Gastrocnemius medialis (tissue), 4 donors: Measurements from ENCODE around the gene RC3H1. TPM values are rescaled to one million over a fixed set of nuclear protein-coding genes. Genes with fewer than 3 reads are reported as not detected.
A peak's percentile ranks its signal among the peaks of the same experiment; 100 is the strongest.
"Not testable (repeated sequence)": the region's sequence is repeated elsewhere in the genome, so short reads cannot be mapped to it uniquely, and the experiment has no call there.

Source experiments
- ATAC-seq, 2 donors: fragments of 150-250 bp; one replicate each; pipeline ENCODE4 v1.9.1; 2016
- DNase-seq, 2 donors: peaks; one replicate each; pipeline ENCODE4 v3.0.0-alpha.2; 2019
- H3K27ac ChIP-seq, 4 donors: fragments of 200-600 bp; sonication (generic); 1 replicate in 1 of 4; 2 replicates in 3 of 4; pipeline ENCODE4 v1.5.1; 2016 to 2018; ENCODE audit warnings: mild to moderate bottlenecking in 2 of 4, moderate library complexity in 1 of 4
- H3K27me3 ChIP-seq, 3 donors: fragments of 200-600 bp; sonication (generic) in 2 of 3; 1 replicate in 1 of 3; 2 replicates in 2 of 3; pipeline versions ENCODE4 v1.5.1 to v1.6.0; 2016 to 2019; ENCODE audit warnings: mild to moderate bottlenecking in 1 of 3, moderate library complexity in 1 of 3
- H3K36me3 ChIP-seq, 2 donors: fragments of 200-600 bp; sonication (generic) in 1 of 2; one replicate each; pipeline ENCODE4 v1.5.1; 2017 to 2018
- H3K4me1 ChIP-seq, 2 donors: fragments of 200-600 bp; sonication (generic) in 1 of 2; one replicate each; pipeline ENCODE4 v1.5.1; 2016 to 2017; ENCODE audit warnings: mild to moderate bottlenecking in 2 of 2
- H3K4me3 ChIP-seq, 4 donors: fragments of 200-600 bp; sonication (generic) in 3 of 4; 1 replicate in 1 of 4; 2 replicates in 3 of 4; pipeline ENCODE4 v1.5.1; 2016 to 2019; ENCODE audit warnings: mild to moderate bottlenecking in 2 of 4
- H3K9me3 ChIP-seq, 3 donors: fragments of 200-600 bp; sonication (generic) in 2 of 3; 1 replicate in 1 of 3; 2 replicates in 2 of 3; pipeline ENCODE4 v1.5.1; 2016 to 2019
- POLR2A ChIP-seq, 2 donors: fragments of 450-650 bp; IDR thresholded peaks; one replicate each; pipeline ENCODE4 v1.6.1; 2017; ENCODE audit warnings: antibody characterized with exemption in 2 of 2, mild to moderate bottlenecking in 2 of 2, moderate library complexity in 2 of 2
- in situ Hi-C, 4 donors: fragments of 200-750 bp; cut with MboI; loops; one replicate each; pipeline versions ENCODE4 v1.15.0 to v1.8.0; 2017; ENCODE audit warnings: low sequenced_read_pairs in 4 of 4
- intact Hi-C: fragments of 100-400 bp; cut with DNase I; formaldehyde crosslinking; loops from one replicate; pipeline ENCODE4 v1.15.1; 2023; ENCODE audit warnings: low total_unique reads
- total RNA-seq, 4 donors: library from RNA; depleted of rRNA; stranded (reverse); fragments of >200 nt; gene quantifications; one replicate each; pipeline versions ENCODE4 v1.1.0 to v1.2.3, GENCODE V29; 2016
- TF ChIP-seq, protein P1 (sequence below), 5 experiments: fragments of 450-650 bp in 3 of 5; fragments of 200-600 bp in 2 of 5; sonication (generic) in 2 of 5; IDR thresholded peaks in 4 of 5; conservative IDR thresholded peaks in 1 of 5; 1 replicate in 4 of 5; 2 replicates in 1 of 5; pipeline ENCODE4 v1.5.1; 2016 to 2019; ENCODE audit warnings: antibody characterized with exemption in 5 of 5, mild to moderate bottlenecking in 3 of 5, moderate library complexity in 3 of 5

Gene RC3H1
- total RNA-seq, 4 donors from 2014 or later = 17.6 to 88.9 (median 37.8) TPM

DNA sequence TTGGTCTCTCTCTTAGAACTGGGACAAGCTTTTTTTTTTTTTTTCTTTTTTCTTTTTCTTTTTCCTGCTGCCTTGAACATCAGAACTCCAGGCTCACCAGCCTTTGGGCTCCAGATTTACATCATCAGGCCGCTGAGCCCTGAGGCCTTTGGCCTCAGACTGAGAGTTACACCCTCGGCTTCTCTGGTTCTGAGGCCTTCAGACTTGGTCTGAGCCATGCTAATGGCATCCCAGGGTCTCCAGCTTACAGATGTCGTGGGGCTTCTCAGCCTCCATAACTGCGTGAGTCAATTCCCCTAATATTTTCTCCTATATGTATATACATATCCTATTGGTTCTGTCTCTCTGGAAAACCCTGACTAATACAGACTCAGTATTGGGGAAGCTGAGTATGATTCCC, 36.5 kb upstream of the RC3H1 start:
- no peaks in the 10 kb centered on the region for H3K9me3 ChIP-seq
- TF ChIP-seq, protein P1, sequence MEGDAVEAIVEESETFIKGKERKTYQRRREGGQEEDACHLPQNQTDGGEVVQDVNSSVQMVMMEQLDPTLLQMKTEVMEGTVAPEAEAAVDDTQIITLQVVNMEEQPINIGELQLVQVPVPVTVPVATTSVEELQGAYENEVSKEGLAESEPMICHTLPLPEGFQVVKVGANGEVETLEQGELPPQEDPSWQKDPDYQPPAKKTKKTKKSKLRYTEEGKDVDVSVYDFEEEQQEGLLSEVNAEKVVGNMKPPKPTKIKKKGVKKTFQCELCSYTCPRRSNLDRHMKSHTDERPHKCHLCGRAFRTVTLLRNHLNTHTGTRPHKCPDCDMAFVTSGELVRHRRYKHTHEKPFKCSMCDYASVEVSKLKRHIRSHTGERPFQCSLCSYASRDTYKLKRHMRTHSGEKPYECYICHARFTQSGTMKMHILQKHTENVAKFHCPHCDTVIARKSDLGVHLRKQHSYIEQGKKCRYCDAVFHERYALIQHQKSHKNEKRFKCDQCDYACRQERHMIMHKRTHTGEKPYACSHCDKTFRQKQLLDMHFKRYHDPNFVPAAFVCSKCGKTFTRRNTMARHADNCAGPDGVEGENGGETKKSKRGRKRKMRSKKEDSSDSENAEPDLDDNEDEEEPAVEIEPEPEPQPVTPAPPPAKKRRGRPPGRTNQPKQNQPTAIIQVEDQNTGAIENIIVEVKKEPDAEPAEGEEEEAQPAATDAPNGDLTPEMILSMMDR (IDR thresholded peaks at IDR 0.05 in 4 of 5, conservative IDR thresholded peaks at IDR 0.05 in 1 of 5) = no peak
- no peak for TF ChIP-seq POLR2A (IDR thresholded peaks at IDR 0.05)
- in situ Hi-C loops (no loop called here), intact Hi-C loops (no loop called here)
- no peaks in the 10 kb centered on the region for H3K4me1 ChIP-seq
- no peaks in the 10 kb centered on the region for H3K36me3 ChIP-seq
- no peak overlapping the region for H3K4me3 ChIP-seq
- H3K27me3 ChIP-seq = no peaks in the 10 kb centered on the region
- ATAC-seq (no peak), DNase-seq (no peak)
- H3K27ac ChIP-seq = no peak overlapping the region

- H3K4me3 ChIP-seq, DNase-seq, in situ Hi-C loops, intact Hi-C loops, H3K36me3 ChIP-seq, H3K27ac ChIP-seq, ATAC-seq, H3K9me3 ChIP-seq, H3K4me1 ChIP-seq, H3K27me3 ChIP-seq: not testable (repeated sequence)
These were observed 34.5 kb upstream of the RC3H1 start for GRCh38 chr1:174056609-174057008.

DNA sequence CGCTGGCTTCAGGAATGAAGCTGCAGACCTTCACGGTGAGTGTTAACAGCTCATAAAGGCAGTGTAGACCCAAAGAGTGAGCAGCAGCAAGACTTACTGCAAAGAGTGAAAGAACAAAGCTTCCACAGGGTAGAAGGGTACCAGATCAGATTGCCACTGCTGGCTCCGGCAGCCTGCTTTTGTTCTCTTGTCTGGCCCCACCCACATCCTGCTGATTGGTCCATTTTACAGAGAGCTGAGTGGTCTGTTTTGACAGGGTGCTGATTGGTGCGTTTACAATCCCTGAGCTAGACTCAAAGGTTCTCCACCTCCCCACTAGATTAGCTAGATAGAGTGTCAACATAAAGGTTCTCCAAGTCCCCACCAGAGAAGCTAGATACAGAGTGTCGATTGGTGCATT, 33.6 kb upstream of the RC3H1 start:
- in situ Hi-C loops, H3K27ac ChIP-seq, DNase-seq, H3K4me3 ChIP-seq, ATAC-seq, H3K27me3 ChIP-seq, H3K4me1 ChIP-seq, H3K9me3 ChIP-seq, H3K36me3 ChIP-seq, intact Hi-C loops: not testable (repeated sequence)

DNA sequence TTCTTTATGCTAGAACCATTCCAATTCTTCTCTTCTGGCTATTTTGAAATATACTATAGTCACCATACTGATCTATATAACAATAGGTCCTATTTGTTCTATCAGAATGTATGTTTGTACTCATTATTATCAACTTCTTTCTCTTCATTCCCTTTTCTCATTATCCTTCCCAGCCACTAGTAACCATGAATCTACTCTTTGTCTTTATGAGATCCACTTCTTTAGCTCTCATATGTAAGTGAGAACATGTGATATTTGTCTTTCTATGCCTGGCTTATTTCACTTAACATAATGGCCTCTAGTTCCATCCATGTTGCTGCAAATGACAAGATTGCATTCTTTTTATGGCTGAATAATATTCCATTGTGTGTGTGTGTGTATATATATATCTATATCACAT, 31.7 kb upstream of the RC3H1 start:
- Histone ChIP-seq H3K36me3 (no peaks in the 10 kb centered on the region), H3K27ac (no peak overlapping the region), H3K4me1 (peaks cover 0 to 4% of the 10 kb centered on the region in 2 donors), H3K9me3 (no peaks in the 10 kb centered on the region), H3K4me3 (no peak overlapping the region), H3K27me3 (no peaks in the 10 kb centered on the region)
- in situ Hi-C loops (no loop called here), intact Hi-C loops (no loop called here)
- ATAC-seq (no peak), DNase-seq (no peak)
- TF ChIP-seq POLR2A (IDR thresholded peaks at IDR 0.05) = no peak
- TF ChIP-seq, protein P1 (IDR thresholded peaks at IDR 0.05 in 4 of 5, conservative IDR thresholded peaks at IDR 0.05 in 1 of 5) = no peak

DNA sequence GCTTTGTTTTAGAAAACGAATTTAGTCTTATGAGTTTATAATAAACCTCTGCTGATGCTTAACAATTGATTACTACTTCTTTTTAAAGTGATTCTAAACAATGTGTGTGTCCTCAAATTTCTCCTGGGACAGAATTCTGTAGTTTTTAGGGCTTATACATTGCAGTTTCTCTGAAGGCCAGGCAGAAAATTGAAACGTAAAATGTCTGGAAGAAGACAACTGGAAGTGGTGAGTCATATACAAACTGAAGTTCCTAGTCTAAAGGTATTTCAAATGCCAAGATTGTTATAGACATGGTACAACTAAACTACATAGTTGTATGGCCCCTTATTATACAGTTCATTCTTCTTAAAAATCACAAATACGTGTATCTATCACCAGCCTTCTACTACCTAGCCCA, 30.5 kb upstream of the RC3H1 start:
- no peaks in the 10 kb centered on the region for H3K27me3 ChIP-seq
- H3K9me3 ChIP-seq = no peaks in the 10 kb centered on the region
- H3K4me3 ChIP-seq = no peak overlapping the region
- ATAC-seq (no peak), DNase-seq (no peak)
- H3K4me1 ChIP-seq = peaks cover 0 to 4% of the 10 kb centered on the region in 2 donors
- in situ Hi-C loops = no loop called here
- TF ChIP-seq, protein P1 (IDR thresholded peaks at IDR 0.05 in 4 of 5, conservative IDR thresholded peaks at IDR 0.05 in 1 of 5) = no peak
- TF ChIP-seq POLR2A (IDR thresholded peaks at IDR 0.05) = no peak
- H3K36me3 ChIP-seq = no peaks in the 10 kb centered on the region
- H3K27ac ChIP-seq = no peak overlapping the region
- intact Hi-C loops = no loop called here

- Histone ChIP-seq H3K36me3 (no peaks in the 10 kb centered on the region), H3K9me3 (no peaks in the 10 kb centered on the region), H3K4me3 (no peak overlapping the region), H3K27me3 (no peaks in the 10 kb centered on the region), H3K27ac (no peak overlapping the region), H3K4me1 (peaks cover 0 to 4% of the 10 kb centered on the region in 2 donors)
- DNase-seq = peak; percentile 3 to 27
- intact Hi-C loops (no loop called here), in situ Hi-C loops (no loop called here)
- peak in 1 of 2 donors; percentile 61 for ATAC-seq
- no peak for TF ChIP-seq POLR2A (IDR thresholded peaks at IDR 0.05)
- TF ChIP-seq, protein P1 (IDR thresholded peaks at IDR 0.05 in 4 of 5, conservative IDR thresholded peaks at IDR 0.05 in 1 of 5) = no peak
These were observed 29.8 kb upstream of the RC3H1 start for GRCh38 chr1:174051956-174052355.
